ENCODE results near the gene SCN4A.

Gene SCN4A

DNA sequence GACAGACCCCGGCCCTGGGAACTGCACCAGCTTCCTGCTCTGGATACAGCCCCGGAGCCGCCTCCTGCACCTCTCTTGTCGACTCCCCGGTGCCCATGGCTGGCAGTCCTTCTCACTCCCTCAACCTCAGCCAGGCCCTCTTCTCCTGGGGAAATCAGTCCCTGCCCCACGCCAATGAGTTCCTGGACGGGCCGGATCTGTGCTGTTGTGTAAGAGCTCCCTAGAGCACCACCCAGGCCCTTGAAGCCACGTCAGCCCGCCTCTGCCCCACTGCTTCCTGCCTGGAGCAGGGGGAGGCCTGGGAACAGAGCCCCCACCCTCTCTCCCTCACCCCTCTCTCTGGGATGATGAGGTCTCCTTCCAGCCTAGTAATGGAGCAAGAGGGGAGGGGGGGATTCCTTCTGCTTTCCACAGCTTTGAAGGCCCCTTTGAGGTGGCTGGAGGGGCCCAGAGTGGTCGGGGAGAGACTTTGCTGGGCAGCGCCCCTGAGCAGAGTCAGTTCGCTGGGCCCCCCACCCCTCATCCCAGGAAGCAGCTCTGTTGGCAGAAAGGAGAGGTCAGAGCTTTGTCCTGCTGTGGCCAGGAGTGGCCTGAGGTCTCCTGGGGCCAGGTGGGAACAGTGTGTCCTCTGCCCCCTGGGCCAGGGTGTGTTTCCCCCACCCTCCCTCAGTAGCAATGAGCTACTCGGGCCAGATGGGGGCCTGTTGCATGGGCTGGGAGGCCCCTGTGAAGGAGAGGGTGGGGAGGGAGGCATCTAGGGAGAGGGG, 29.2 kb upstream of the SCN4A start:
- no peak for DNase-seq (ENCODE audit: low read depth)

DNA sequence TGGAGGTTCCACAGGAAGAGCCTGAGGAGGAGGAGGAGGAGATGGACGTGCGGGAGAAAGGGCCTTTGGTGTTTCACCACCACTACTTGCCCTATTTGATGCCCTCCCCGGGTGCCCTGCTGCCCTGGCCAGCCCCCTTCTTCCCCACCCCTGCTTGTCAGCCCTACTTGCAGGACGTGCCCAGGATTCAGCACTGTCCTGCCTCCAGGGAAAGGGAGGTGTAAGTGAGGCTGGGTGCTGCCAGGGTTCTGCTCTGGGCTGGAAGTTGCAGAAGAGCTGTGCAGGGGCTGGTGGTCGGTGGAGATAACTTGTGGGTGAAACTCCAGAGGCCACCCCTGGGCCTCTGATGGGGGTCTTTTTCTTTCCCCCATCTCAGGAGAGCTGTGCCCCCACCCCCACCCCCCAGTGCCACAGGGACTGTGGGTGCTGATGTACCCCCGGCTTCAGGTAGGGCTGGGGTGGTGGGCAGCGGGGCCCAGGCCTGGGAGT, 28.4 kb upstream of the SCN4A start:
- DNase-seq (ENCODE audit: low read depth): no peak

DNA sequence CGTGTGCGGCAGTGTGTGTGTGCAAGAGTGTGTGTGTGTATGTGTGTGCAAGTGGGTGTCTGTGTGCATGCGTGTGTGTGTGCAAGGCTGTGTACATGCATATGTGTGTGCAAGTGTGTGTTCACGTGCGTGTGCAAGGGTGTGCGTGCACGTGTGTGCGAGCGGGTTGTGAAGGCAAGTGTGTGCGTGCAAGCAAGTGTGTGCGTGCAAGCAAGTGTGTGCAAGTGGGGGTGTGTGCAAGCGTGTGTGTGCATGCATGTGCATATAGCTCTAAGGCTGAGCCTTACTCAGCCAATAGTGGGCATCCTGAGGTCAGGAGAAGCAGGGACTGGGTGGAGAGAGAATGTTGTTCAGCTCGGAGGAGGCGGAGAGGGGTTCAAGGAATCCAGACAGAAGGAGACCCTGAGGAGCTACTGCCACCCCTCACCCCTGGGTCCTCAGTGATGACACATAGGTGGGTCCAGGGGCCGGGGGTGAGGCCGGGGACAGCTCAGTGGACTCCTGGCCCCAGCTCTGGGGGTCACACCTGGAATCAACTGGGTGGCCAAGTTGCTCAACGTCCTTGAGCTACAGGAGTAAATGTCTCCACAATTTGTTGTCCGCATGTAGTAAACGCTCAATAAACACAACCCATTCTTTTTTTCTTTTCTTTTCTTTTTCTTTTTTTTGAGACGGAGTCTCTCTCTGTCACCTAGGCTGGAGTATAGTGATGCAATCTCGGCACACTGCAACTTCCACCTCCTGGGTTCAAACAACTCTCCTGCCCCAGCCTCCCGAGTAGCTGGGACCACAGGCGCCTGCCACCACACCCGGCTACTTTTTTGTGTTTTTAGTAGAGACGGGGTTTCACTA, 27.2 kb upstream of the SCN4A start:
- no peak for DNase-seq (ENCODE audit: low read depth)

DNA sequence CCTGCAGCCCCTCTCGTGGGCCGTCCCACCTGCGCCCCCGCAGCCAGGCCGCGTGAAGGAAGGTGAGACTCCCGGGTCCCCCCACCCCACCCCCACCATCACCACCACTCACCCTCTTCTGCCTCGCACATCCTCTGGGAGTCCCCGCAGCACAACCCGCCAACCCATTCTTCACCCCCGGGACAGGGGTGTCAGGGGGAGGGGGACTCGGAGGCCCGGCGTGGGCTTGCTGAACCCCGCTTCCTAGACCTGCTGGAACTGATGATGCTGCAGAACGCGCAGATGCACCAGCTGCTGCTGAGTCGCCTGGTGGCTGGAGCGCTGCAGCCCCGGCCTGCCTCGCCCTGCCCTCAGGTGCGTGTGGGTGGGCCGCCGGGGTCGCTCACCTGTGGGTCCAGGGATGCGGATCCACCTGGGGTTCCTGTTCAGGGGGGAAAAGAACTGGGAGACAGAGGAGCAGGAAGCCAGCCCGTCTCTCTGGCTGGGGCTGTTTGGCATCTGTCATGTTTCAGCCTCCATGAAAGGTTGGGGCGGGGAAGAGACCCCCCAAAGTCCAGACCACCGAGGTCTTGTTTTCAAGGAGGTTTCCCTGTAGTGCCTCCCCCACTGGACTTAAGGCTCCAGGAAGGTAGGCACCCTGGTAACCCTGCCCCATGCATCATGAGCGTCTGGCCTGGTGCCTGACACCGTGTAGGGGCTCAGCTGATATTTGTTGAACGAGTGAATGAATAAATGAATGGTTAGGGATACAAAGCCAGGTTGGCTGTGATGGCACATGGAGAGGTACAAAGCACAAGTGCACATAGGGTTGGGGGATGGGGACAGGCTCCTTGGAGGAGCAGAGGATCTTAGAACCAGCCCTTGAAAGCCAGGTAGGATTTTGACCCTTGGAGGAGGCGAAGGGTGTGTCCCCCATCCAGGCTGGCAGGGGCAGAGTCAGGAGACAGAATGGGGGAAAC, 26.3 kb upstream of the SCN4A start:
- peak; percentile 14 for DNase-seq (ENCODE audit: low read depth)

DNA sequence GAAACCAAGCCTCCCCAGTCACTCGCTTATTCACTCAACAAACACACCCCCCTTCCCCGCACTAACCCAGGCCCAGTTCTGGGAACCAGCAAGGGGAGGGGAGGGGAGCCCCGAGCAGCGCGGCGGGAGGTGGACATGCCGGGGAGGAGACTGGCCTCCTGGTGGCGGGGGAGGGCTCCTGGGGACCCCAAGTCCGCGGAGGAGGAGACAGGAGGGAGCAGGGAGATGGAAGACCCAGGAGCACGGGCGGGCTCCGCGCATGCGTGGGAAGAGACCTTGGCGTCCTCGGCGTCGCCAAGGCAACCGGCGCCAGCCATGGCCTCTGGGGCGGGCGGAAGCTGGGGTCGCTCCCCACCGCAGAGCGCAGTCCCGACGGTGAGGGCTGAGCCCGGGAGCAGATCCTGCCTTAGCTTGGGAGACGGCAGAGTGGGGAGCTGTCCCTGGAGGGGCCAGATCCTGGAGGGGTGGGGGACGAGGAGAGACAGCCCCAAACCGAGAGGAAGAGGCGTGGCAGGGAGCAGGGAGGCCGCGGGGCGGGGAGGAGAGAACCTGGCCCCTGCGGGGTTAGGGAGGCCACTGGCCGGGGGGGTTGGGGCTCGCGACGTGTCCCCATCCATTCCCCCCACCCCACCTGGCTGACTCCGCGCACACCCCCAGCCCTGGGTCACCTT, 25.5 kb upstream of the SCN4A start, which contains the start of gene PRR29:
PRR29 (plus strand) TSS at position 302 of the 671 bp plus-strand sequence; CDS start at position 316, 14 bp downstream.
- peak; percentile 57 for DNase-seq (ENCODE audit: low read depth)

GRCh38 chr17:63997341-63998048, 24.8 kb upstream of the SCN4A start:
- DNase-seq (ENCODE audit: low read depth): no peak

GRCh38 chr17:63996430-63997182, 23.9 kb upstream of the SCN4A start:
- DNase-seq (ENCODE audit: low read depth): no peak

DNA sequence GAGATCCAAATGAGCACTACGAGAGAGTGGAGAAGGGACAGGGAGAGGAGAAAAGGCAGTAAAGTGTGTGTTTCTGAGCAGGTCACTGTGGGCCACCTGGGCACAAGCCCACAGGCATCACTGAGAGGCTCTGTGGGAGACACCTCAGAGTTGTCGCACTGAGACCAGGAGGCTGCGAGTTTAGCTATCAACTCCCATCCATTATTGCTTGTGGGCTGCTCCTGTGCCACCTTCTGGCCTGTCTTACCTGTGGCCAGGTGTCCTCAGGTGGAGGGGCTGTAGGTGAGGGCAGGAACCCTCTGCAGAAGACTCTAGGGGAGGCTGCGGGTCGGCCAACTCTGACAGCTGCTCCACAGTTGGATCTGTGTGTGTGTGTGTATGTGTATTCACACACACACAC, 22.9 kb upstream of the SCN4A start:
- no peak for DNase-seq (ENCODE audit: low read depth)

GRCh38 chr17:63993368-63993985, 20.8 kb upstream of the SCN4A start:
- DNase-seq (ENCODE audit: low read depth): no peak

GRCh38 chr17:63991611-63992010, 18.9 kb upstream of the SCN4A start:
- no peak for DNase-seq (ENCODE audit: low read depth)

DNA sequence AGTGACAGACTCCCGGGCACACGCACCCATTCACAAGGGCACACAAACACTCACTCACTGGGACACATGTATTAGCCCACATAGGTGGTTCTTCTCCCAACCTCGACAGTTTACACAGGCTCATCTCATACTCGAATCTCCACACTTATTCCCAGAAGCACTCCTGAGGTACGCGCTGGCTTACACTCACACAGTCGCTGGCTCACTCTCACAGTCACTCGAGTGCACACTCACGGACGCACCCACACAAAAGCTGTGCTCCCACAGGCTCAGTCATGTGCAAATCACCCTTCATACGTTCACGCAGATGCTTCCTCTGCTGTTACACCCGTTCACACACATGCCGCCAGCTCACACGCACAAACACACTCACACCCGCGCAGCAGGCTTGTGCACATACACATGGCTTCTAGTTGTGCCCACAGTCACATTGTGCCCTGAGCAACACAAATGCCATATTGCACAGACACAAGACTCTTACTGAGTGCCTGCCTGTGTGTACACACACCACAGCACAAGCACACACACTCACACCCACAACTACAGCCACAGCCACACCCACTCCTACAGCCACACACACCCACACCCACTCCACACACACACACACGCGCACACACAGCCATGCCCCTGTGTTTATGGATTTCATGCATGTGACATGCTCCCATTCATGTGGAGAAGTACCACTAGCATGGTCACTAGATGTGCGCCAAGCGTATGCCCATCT, 17.1 kb upstream of the SCN4A start:
- no peak for DNase-seq (ENCODE audit: low read depth)

DNA sequence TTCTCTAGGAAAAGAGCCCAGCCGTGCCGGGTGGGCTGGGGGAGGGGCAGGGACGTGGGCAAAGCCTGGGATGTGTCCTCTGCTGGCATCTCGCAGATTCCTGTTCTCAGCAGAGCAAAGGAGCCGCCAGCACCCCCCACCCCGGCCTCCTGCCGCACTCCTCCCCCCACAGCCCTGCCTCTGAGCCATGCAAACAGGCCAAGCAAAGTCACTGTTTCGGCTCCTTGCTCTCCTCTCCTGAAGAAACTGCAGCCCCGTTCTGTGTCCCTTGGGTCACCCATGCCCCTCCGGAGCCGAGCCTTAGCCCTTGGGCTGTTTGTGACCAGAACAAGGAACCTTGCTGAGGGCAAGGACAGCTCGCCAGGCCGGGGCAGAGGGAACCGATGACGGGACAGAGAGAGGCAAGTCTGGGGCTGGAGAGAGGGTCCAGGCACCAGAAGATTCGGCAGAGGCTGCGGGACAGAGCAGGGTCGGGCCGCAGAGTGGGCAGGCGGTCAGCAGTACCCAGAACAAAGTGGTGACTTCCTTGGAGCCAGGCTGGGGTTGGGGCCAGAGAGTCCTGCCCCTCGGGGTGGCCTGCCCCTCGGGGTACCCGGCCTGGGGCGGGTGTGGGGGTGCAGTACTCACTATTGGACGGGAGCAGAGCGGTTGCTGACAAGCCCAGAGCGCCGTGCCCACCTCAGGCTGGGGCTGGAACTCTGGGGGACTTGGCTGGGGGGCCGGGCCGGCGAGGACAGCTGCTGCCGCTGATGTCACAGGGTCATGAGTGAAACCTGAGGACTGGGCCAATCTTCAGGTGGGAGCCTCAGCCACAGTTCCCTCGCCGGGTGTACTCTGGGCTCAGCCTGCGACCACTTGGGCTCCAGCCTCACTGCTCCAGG, 16.3 kb upstream of the SCN4A start:
- DNase-seq (ENCODE audit: low read depth): no peak

DNA sequence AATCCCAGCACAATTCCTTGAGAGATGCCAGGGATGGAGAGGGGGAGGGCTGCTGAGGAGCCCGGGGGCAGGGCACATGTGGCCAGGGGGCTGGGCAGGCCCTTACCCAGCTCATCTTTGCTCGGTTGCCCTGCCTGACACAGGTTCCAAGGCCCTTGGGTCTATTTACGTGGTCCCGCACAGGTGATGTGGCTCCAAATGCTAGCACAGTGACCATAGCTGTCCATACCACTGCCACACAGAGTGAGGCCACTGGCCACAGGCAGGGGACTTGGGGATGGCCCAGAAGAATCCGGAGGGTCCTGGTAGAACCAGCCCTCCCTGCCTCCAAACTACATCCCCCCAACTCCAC, 15.4 kb upstream of the SCN4A start:
- no peak for DNase-seq (ENCODE audit: low read depth)

- DNase-seq (ENCODE audit: low read depth): no peak
Measured at GRCh38 chr17:63987221-63988126, 14.8 kb upstream of the SCN4A start.

GRCh38 chr17:63986821-63987220, 14.1 kb upstream of the SCN4A start:
- no peak for DNase-seq (ENCODE audit: low read depth)

DNA sequence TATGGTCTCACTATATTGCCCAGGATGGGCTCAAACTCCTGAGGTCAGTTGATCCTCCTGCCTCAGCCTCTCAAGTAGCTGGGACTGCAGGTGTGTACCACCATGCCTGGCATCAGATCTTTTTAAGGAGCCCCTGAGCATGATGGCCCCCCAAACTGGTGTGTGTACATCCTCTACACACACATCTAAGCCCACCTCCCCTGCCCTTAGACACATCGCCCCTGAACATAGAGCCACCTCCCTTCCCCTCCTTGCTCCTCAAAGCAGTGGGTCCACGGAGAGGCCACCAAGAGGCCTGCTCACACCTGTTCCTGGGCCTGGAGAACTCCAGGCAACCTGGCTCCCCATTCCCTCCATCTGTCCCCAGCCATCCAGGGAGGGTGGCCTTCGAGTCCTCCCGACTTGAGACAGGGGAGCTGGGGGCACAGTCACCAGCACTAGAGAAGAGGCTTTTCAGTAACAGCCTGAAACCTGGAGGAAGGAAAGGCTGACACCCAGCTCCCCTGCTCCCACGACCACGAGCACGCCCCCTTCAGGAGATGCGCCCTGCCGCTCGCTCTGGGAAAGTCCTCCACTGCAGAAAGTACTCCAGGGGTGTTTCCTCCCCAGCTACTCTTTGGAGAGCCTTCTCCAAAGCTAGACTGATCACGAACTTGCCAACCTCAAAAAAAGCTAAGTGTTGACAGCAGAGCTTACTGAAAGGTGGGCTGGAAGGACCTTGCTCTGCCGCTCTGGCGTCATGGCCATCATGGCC, 12.8 kb upstream of the SCN4A start:
- no peak for DNase-seq (ENCODE audit: low read depth)
